HCT116 (cell line): ENCODE measurements around the gene STK40.

ENCODE experiments used
- CEBPB ChIP-seq: IDR thresholded peaks from 2 replicates; pipeline ENCODE4 v1.6.1; 2012; ENCODE audit warnings: low read depth
- CTCF ChIP-seq, 3 experiments: fragments of 200-600 bp in 1 of 3; sonication (generic) in 1 of 3; IDR thresholded peaks in 2 of 3; conservative IDR thresholded peaks in 1 of 3; 2 replicates each; pipeline ENCODE4 v1.5.1; 2012 to 2017; ENCODE audit warnings: low read depth in 2 of 3, low read length in 2 of 3, antibody characterized with exemption in 1 of 3, borderline replicate concordance in 1 of 3, control low read depth in 1 of 3, mild to moderate bottlenecking in 1 of 3, mixed read lengths in 1 of 3, mixed run types in 1 of 3, moderate library complexity in 1 of 3; ENCODE audit not compliant: insufficient read depth in 1 of 3
- EGR1 ChIP-seq: IDR thresholded peaks from 2 replicates; pipeline ENCODE4 v1.6.1; 2012; ENCODE audit warnings: low read depth
- EZH2 ChIP-seq: fragments of 200-600 bp; sonication (generic); IDR thresholded peaks from 2 replicates; pipeline ENCODE4 v1.6.1; 2017; ENCODE audit warnings: antibody characterized with exemption, mixed run types
- JUND ChIP-seq: IDR thresholded peaks from 2 replicates; pipeline ENCODE4 v1.6.1; 2012
- MAX ChIP-seq: IDR thresholded peaks from 2 replicates; pipeline ENCODE4 v1.6.1; 2012
- POLR2AphosphoS5 ChIP-seq: IDR thresholded peaks from 2 replicates; pipeline ENCODE4 v1.6.1; 2011; ENCODE audit warnings: mild to moderate bottlenecking, low read depth, low read length, moderate library complexity
- RAD21 ChIP-seq: IDR thresholded peaks from 2 replicates; pipeline ENCODE4 v1.6.1; 2012; ENCODE audit warnings: low read depth, mild to moderate bottlenecking
- SIN3A ChIP-seq: IDR thresholded peaks from 2 replicates; pipeline ENCODE4 v1.6.1; 2012; ENCODE audit warnings: low read depth
- SRF ChIP-seq: IDR thresholded peaks from 2 replicates; pipeline ENCODE4 v1.6.1; 2012; ENCODE audit warnings: low read depth
- TCF7L2 ChIP-seq: IDR thresholded peaks from 2 replicates; pipeline ENCODE4 v1.7.0; 2011; ENCODE audit warnings: borderline replicate concordance, inconsistent platforms; ENCODE audit not compliant: insufficient read depth, insufficient read length; ENCODE audit errors: extremely low read depth
- YY1 ChIP-seq: IDR thresholded peaks from 2 replicates; pipeline ENCODE4 v1.6.1; 2011; ENCODE audit warnings: low read length, low read depth, moderate library complexity, mild to moderate bottlenecking; ENCODE audit not compliant: insufficient replicate concordance; ENCODE audit errors: extremely low read depth
- ZFX ChIP-seq: fragments of 450-650 bp; IDR thresholded peaks from 2 replicates; pipeline ENCODE4 v1.6.1; 2017
- TF ChIP-seq, protein P1 (sequence below): IDR thresholded peaks from 2 replicates; pipeline ENCODE4 v1.6.1; 2011; ENCODE audit warnings: mild to moderate bottlenecking, low read length, moderate library complexity; ENCODE audit not compliant: insufficient replicate concordance; ENCODE audit errors: extremely low read depth

DNA sequence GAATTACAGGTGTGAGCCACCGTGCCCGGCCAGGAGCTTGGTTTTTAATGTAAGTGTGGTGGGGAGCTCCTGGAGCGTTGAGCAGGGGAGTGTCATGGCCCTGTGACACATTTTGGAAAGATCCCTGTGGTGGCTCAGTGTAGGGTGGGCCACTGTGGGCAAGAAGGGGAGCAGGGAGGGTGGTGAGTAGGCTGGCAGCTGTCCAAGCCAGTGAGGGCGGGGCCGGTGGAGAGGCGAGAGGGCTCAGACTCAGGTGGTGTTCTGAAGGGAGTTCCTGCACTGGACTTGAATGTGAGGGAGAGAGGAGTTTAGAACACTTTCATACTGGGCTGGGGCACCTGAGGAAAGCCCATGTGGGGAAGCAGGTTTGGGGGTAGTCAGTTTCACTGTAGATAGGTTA, 59.2 kb downstream of the STK40 start:
- no peak for TF ChIP-seq JUND
- no peak for TF ChIP-seq ZFX
- TF ChIP-seq CTCF (IDR thresholded peaks at IDR 0.05 in 2 of 3, conservative IDR thresholded peaks at IDR 0.05 in 1 of 3; ENCODE audit: borderline replicate concordance in 1 of 3, insufficient read depth in 1 of 3, low read depth in 2 of 3, low read length in 2 of 3), result no peak
- no peak for TF ChIP-seq MAX
- no peak for TF ChIP-seq TCF7L2
- TF ChIP-seq EGR1, result no peak
- no peak for TF ChIP-seq EZH2
- no peak for TF ChIP-seq RAD21
- no peak for TF ChIP-seq SRF
- no peak for TF ChIP-seq YY1
- no peak for TF ChIP-seq POLR2AphosphoS5
- TF ChIP-seq, protein P1, sequence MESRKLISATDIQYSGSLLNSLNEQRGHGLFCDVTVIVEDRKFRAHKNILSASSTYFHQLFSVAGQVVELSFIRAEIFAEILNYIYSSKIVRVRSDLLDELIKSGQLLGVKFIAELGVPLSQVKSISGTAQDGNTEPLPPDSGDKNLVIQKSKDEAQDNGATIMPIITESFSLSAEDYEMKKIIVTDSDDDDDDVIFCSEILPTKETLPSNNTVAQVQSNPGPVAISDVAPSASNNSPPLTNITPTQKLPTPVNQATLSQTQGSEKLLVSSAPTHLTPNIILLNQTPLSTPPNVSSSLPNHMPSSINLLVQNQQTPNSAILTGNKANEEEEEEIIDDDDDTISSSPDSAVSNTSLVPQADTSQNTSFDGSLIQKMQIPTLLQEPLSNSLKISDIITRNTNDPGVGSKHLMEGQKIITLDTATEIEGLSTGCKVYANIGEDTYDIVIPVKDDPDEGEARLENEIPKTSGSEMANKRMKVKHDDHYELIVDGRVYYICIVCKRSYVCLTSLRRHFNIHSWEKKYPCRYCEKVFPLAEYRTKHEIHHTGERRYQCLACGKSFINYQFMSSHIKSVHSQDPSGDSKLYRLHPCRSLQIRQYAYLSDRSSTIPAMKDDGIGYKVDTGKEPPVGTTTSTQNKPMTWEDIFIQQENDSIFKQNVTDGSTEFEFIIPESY, result no peak
- no peak for TF ChIP-seq SIN3A
- no peak for TF ChIP-seq CEBPB
